Lower lobe of right lung (tissue), 2 donors: Measurements from ENCODE around the gene S100A2. TPM values are rescaled to one million over a fixed set of nuclear protein-coding genes. Genes with fewer than 3 reads are reported as not detected.
"Not testable (repeated sequence)": the region's sequence is repeated elsewhere in the genome, so short reads cannot be mapped to it uniquely, and the experiment has no call there.

ENCODE experiments used
- ATAC-seq, 2 donors: fragments of 200-7000 bp; cut with Tn5 transposase; one replicate each; pipeline ENCODE4 v1.9.1; 2020 to 2022; ENCODE audit warnings: mild to moderate bottlenecking in 2 of 2, moderate library complexity in 2 of 2
- DNase-seq: peaks from one replicate; pipeline ENCODE4 v3.0.0-alpha.2; 2020
- H3K27ac ChIP-seq: fragments of 200-600 bp; one replicate; pipeline ENCODE4 v1.8.0; 2022
- H3K27me3 ChIP-seq: fragments of 200-600 bp; one replicate; pipeline ENCODE4 v1.8.0; 2022; ENCODE audit warnings: low read depth
- H3K36me3 ChIP-seq: fragments of 200-600 bp; one replicate; pipeline ENCODE4 v1.8.0; 2022; ENCODE audit warnings: mild to moderate bottlenecking
- H3K4me1 ChIP-seq: fragments of 200-600 bp; one replicate; pipeline ENCODE4 v1.8.0; 2022
- H3K4me3 ChIP-seq: fragments of 200-600 bp; one replicate; pipeline ENCODE4 v1.8.0; 2022; ENCODE audit warnings: mild to moderate bottlenecking
- H3K9me3 ChIP-seq: fragments of 200-600 bp; one replicate; pipeline ENCODE4 v1.8.0; 2022
- intact Hi-C: fragments of 100-400 bp; cut with DNase I; formaldehyde crosslinking; loops from one replicate; pipeline ENCODE4 v1.11.0; 2022
- total RNA-seq: library from RNA; stranded (reverse); fragmentation: NEBNext Ultra II Directional; extraction: Animal tissue kit (Norgen Biotek cat#: 25700); gene quantifications from one replicate; pipeline ENCODE4 v1.2.1, GENCODE V29; 2021
- TF ChIP-seq, protein P1 (sequence below): fragments of 200-600 bp; IDR thresholded peaks from one replicate; pipeline ENCODE4 v1.8.0; 2022; ENCODE audit warnings: antibody characterized with exemption, mild to moderate bottlenecking
- donor health status: DM: no; HTN: yes; CAD: no; lungs with severe emphysema.

The S100A2 gene
- total RNA-seq, 1 donor from 2014 or later: 3.8 TPM

DNA sequence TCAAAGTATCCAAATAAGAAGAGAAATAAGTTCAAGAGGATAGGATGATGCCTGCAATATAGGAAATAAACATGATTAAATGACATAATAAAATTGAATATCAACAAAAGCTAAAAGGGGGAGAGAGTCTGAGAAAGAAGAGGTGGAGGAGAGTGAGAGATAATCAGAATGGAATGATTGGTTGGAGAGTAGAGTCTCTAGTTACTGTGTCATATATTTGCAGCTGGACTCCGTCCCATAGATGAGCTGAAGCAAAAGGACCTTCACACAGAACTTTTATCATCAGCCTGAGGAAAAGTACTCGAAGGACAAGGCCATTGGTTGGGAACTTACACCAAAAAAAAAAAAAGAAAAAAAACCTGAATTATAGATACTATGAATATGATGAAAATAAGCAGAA, 22.8 kb upstream of the S100A2 start:
- intact Hi-C loops: no loop called here
- no peak overlapping the region for H3K4me3 ChIP-seq
- ATAC-seq: no peak

DNA sequence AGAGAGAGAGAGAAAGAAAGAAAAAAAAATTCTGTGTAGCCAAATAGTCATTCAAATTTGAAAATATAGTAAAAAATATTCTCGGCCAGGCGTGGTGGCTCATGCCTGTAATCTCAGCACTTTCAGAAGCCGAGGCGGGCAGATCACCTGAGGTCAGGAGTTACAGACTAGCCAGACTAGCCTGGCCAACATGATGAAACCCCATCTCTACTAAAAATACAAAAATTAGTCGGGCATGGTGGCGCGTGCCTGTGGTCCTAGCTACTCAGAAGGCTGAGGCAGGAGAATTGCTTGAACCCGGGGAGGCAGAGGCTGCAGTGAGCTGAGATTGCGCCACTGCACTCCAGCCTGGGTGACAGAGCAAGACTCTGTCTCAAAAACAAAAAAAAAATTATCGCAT, 22.4 kb upstream of the S100A2 start:
- not testable (repeated sequence) for ATAC-seq

More for the DNA sequence above, 22.8 kb upstream of the S100A2 start:
- DNase-seq: no peak
- no peaks in the 10 kb centered on the region for H3K36me3 ChIP-seq
- H3K27ac ChIP-seq: no peak overlapping the region
- TF ChIP-seq, protein P1, sequence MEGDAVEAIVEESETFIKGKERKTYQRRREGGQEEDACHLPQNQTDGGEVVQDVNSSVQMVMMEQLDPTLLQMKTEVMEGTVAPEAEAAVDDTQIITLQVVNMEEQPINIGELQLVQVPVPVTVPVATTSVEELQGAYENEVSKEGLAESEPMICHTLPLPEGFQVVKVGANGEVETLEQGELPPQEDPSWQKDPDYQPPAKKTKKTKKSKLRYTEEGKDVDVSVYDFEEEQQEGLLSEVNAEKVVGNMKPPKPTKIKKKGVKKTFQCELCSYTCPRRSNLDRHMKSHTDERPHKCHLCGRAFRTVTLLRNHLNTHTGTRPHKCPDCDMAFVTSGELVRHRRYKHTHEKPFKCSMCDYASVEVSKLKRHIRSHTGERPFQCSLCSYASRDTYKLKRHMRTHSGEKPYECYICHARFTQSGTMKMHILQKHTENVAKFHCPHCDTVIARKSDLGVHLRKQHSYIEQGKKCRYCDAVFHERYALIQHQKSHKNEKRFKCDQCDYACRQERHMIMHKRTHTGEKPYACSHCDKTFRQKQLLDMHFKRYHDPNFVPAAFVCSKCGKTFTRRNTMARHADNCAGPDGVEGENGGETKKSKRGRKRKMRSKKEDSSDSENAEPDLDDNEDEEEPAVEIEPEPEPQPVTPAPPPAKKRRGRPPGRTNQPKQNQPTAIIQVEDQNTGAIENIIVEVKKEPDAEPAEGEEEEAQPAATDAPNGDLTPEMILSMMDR: no peak
- H3K4me1 ChIP-seq: no peaks in the 10 kb centered on the region
- no peaks in the 10 kb centered on the region for H3K27me3 ChIP-seq
- no peaks in the 10 kb centered on the region for H3K9me3 ChIP-seq

DNA sequence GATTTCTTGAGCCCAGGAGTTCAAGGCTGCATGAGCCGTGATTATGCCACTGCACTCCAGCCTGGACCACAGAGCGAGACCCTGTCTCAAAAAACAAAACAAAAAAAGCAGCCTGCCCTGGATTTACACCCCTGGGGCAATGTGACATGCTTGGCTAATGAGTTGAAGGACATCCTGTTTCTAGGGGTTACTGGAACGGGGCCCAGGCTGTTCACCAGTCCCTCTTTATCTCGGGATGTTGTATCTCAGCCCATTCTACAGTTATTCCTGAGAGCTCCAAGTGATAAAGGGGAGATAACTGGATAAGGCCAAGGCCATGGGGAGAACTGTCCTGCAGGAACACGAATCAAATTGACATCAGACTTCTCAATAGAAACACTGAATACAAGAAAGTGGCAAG, 21.7 kb upstream of the S100A2 start:
- Histone ChIP-seq H3K4me3 (no peak overlapping the region), H3K27ac (no peak overlapping the region), H3K9me3 (no peaks in the 10 kb centered on the region), H3K4me1 (no peaks in the 10 kb centered on the region), H3K36me3 (no peaks in the 10 kb centered on the region), H3K27me3 (no peaks in the 10 kb centered on the region)
- intact Hi-C loops: no loop called here
- ATAC-seq: no peak
- TF ChIP-seq, protein P1: no peak
- no peak for DNase-seq

More for the DNA sequence above, 22.4 kb upstream of the S100A2 start:
- H3K9me3 ChIP-seq, H3K4me3 ChIP-seq, H3K36me3 ChIP-seq, intact Hi-C loops, H3K27me3 ChIP-seq, DNase-seq, H3K4me1 ChIP-seq, H3K27ac ChIP-seq: not testable (repeated sequence)

DNA sequence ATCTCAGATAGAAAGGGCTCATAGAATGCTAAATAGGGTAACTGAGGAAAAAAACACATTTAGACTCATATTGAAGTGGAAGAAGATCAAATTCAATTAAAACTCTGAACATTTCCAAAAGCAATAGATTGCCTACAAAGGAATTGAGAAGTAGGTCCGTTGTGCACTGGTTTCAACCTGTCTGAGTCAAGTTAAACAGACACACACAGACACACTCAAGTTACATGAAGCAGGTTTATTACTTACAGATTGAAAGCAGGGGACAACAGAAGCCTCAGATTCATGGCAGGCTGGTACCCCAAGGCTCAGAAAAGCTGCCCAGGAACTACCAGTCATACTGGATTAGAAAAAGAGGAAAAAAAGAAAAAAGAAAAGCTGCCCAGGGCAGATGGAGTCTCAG, 20.7 kb upstream of the S100A2 start:
- ATAC-seq (no peak), DNase-seq (no peak)
- Histone ChIP-seq H3K9me3 (no peaks in the 10 kb centered on the region), H3K4me3 (no peak overlapping the region), H3K27me3 (no peaks in the 10 kb centered on the region), H3K36me3 (no peaks in the 10 kb centered on the region), H3K4me1 (no peaks in the 10 kb centered on the region), H3K27ac (no peak overlapping the region)
- TF ChIP-seq, protein P1: no peak
- intact Hi-C loops: no loop called here

DNA sequence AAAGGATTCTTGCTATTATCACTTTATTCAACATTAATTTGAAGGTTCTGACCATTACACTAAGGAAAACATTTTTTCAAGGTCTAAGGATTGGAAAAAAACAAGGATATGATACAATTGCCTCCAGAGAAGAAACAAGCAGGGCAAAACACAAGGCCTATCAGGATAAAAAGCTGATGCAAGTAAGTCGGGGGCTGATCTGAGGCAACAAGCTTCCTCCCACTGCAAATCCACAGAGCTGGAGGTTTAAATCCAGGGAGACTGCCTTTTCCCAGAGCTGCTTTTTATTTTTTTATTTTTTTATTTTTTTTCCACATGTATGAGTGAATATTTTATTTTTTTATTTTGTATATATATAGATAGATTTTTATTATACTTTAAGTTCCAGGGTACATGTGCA, 19.4 kb upstream of the S100A2 start:
- no peak for ATAC-seq
- intact Hi-C loops: no loop called here
- Histone ChIP-seq H3K9me3 (no peaks in the 10 kb centered on the region), H3K4me3 (no peak overlapping the region), H3K36me3 (no peaks in the 10 kb centered on the region), H3K4me1 (no peaks in the 10 kb centered on the region), H3K27ac (no peak overlapping the region), H3K27me3 (no peaks in the 10 kb centered on the region)
- TF ChIP-seq, protein P1: no peak
- no peak for DNase-seq

DNA sequence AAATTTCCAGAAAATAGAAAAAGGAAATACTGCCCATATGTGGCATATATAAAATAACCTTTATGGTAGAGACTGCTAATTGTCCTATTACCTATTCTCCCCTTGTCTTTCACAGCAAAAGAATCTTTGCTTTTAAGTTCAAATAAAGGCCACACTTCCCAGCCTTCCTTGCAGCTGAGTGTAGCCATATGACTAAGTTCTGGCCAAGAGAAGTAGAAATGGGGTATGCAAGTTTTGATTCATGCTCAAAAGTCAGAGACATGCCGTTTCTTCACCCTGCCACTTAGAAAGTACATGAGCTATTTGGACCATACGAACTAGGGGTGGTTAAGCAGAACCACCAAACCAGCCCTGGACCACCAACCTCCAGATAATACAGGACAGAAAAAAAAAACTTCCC, 18.3 kb upstream of the S100A2 start:
- Histone ChIP-seq H3K36me3 (no peaks in the 10 kb centered on the region), H3K27me3 (no peaks in the 10 kb centered on the region), H3K4me3 (no peak overlapping the region), H3K27ac (no peak overlapping the region), H3K4me1 (no peaks in the 10 kb centered on the region), H3K9me3 (no peaks in the 10 kb centered on the region)
- ATAC-seq (no peak), DNase-seq (no peak)
- intact Hi-C loops: no loop called here
- TF ChIP-seq, protein P1: no peak

DNA sequence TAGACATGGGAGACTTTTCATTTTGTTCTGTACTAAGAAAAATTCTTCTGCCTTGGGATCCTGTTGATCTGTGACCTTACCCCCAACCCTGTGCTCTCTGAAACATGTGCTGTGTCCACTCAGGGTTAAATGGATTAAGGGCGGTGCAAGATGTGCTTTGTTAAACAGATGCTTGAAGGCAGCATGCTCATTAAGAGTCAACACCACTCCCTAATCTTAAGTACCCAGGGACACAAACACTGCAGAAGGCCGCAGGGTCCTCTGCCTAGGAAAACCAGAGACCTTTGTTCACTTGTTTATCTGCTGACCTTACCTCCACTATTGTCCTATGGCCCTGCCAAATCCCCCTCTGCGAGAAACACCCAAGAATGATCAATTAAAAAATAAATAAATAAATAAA, 17.9 kb upstream of the S100A2 start:
- not testable (repeated sequence) for H3K4me3 ChIP-seq, DNase-seq, ATAC-seq

DNA sequence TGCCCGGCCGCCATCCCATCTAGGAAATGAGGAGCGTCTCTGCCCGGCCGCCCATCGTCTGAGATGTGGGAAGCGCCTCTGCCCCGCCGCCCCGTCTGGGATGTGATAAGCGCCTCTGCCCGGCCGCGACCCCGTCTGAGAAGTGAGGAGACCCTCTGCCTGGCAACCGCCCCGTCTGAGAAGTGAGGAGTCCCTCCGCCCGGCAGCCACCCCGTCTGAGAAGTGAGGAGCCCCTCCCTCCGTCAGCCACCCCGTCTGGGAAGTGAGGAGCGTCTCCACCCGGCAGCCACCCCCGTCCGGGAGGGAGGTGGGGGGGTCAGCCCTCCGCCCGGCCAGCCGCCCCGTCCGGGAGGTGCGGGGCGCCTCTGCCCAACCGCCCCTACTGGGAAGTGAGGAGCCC, 17.2 kb upstream of the S100A2 start:
- ATAC-seq, intact Hi-C loops, H3K27me3 ChIP-seq: not testable (repeated sequence)

More for the DNA sequence above, 17.9 kb upstream of the S100A2 start:
- intact Hi-C loops, H3K36me3 ChIP-seq, H3K27ac ChIP-seq, H3K4me1 ChIP-seq, H3K27me3 ChIP-seq, H3K9me3 ChIP-seq: not testable (repeated sequence)

More for the DNA sequence above, 17.2 kb upstream of the S100A2 start:
- not testable (repeated sequence) for H3K4me3 ChIP-seq, DNase-seq, H3K9me3 ChIP-seq, H3K4me1 ChIP-seq, H3K27ac ChIP-seq, H3K36me3 ChIP-seq
